ENCODE data around the gene TTLL5.

DNA sequence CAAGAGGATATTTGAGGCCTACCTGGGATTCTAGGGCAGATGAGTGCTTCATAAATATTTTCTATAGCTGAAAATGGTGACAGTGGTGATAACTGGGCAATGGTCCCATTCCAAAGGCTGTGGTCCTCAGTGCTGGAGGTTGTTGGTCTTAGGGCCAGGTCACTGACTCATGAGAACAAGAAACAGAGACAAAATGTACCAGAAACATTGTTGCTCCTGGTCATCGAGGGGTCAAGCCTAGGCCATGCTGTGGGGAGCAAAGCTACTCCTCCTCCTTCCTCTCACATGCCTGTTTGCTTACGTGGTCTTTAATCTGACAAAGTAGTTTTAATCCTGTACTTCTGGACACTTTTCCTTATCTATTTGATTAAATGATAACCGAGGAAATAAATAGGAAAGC lies 34.2 kb upstream of the TTLL5 start:
- TF ChIP-seq, protein P1, sequence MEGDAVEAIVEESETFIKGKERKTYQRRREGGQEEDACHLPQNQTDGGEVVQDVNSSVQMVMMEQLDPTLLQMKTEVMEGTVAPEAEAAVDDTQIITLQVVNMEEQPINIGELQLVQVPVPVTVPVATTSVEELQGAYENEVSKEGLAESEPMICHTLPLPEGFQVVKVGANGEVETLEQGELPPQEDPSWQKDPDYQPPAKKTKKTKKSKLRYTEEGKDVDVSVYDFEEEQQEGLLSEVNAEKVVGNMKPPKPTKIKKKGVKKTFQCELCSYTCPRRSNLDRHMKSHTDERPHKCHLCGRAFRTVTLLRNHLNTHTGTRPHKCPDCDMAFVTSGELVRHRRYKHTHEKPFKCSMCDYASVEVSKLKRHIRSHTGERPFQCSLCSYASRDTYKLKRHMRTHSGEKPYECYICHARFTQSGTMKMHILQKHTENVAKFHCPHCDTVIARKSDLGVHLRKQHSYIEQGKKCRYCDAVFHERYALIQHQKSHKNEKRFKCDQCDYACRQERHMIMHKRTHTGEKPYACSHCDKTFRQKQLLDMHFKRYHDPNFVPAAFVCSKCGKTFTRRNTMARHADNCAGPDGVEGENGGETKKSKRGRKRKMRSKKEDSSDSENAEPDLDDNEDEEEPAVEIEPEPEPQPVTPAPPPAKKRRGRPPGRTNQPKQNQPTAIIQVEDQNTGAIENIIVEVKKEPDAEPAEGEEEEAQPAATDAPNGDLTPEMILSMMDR (conservative IDR thresholded peaks at IDR 0.05; ENCODE audit: low read depth, low read length) = no peak
- TF ChIP-seq NFE2L2 (IDR thresholded peaks at IDR 0.05; ENCODE audit: low read depth, low read length) (no peak), CEBPB (IDR thresholded peaks at IDR 0.05; ENCODE audit: low read depth, low read length) (no peak), MXI1 (IDR thresholded peaks at IDR 0.05; ENCODE audit: borderline replicate concordance, low read depth, low read length) (no peak), RAD21 (IDR thresholded peaks at IDR 0.05; ENCODE audit: low read length) (no peak), POLR2A (IDR thresholded peaks at IDR 0.05; ENCODE audit: low read depth, low read length) (no peak), BHLHE40 (IDR thresholded peaks at IDR 0.05; ENCODE audit: low read depth, low read length) (no peak), RCOR1 (IDR thresholded peaks at IDR 0.05; ENCODE audit: insufficient replicate concordance, low read length) (no peak), MAFK (IDR thresholded peaks at IDR 0.05; ENCODE audit: low read depth, low read length) (no peak), RFX5 (IDR thresholded peaks at IDR 0.05; ENCODE audit: low read depth, low read length) (no peak), CHD1 (IDR thresholded peaks at IDR 0.05; ENCODE audit: low read depth, low read length) (no peak)
- TF ChIP-seq, protein P2, sequence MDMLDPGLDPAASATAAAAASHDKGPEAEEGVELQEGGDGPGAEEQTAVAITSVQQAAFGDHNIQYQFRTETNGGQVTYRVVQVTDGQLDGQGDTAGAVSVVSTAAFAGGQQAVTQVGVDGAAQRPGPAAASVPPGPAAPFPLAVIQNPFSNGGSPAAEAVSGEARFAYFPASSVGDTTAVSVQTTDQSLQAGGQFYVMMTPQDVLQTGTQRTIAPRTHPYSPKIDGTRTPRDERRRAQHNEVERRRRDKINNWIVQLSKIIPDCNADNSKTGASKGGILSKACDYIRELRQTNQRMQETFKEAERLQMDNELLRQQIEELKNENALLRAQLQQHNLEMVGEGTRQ (IDR thresholded peaks at IDR 0.05; ENCODE audit: low read depth, low read length) = no peak
